GM12891 (cell line): ENCODE measurements around the gene CRYZL1.

ENCODE experiments used
- DNase-seq: peaks from one replicate; pipeline ENCODE4 v3.0.0; 2011; ENCODE audit warnings: low spot score; ENCODE audit not compliant: insufficient read length
- FAIRE-seq: peaks from 2 replicates; lab custom pipeline; 2011; peaks lifted over from hg19 to GRCh38; lab: Jason Lieb, UNC
- PAX5 ChIP-seq: IDR thresholded peaks from 2 replicates; pipeline ENCODE4 v1.6.1; 2011; ENCODE audit warnings: low read length, moderate library complexity, mild to moderate bottlenecking; ENCODE audit not compliant: insufficient read depth, severe bottlenecking
- POLR2A ChIP-seq: IDR thresholded peaks from 2 replicates; pipeline ENCODE4 v1.6.1; 2011; ENCODE audit warnings: low read depth, low read length, control low read depth
- POLR2AphosphoS5 ChIP-seq: IDR thresholded peaks from 2 replicates; pipeline ENCODE4 v1.6.1; 2011; ENCODE audit warnings: low read depth, low read length, control low read depth
- POU2F2 ChIP-seq: IDR thresholded peaks from 2 replicates; pipeline ENCODE4 v1.6.1; 2011; ENCODE audit warnings: low read depth, mild to moderate bottlenecking, control low read depth, low read length, moderate library complexity
- SPI1 ChIP-seq: IDR thresholded peaks from 2 replicates; pipeline ENCODE4 v1.6.1; 2011; ENCODE audit warnings: low read depth, low read length, control low read depth
- TAF1 ChIP-seq: IDR thresholded peaks from 2 replicates; pipeline ENCODE4 v1.6.1; 2011; ENCODE audit warnings: low read depth, low read length, control low read depth

The CRYZL1 gene

GRCh38 chr21:33662046-33662445, 20.5 kb upstream of the CRYZL1 start:
- DNase-seq (no peak), FAIRE-seq (no peak)
- TF ChIP-seq POU2F2 (no peak), SPI1 (no peak), TAF1 (no peak), POLR2AphosphoS5 (no peak), PAX5 (no peak), POLR2A (no peak)

DNA sequence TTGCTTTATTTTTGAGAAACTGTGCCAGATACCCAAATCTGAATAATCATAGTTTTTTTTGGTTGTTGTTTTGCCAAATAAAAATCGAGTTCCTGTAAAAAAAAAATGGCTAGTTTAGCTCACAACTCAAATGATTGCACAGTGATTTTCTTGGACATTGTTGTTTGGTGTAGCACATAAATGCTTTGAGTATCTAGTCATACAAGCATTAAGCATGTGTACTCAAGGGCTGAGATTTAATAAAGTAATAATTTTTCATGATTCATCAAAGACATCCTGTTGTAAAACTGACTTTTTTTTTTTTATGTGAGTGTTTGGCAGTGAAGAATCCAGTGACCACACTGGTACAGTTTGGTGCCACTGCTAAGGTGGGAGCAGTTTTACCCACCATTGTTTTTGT, 19.6 kb upstream of the CRYZL1 start:
- FAIRE-seq (no peak), DNase-seq (no peak)
- no peak for TF ChIP-seq POLR2AphosphoS5
- no peak for TF ChIP-seq POLR2A
- TF ChIP-seq SPI1: no peak
- TF ChIP-seq POU2F2: no peak
- no peak for TF ChIP-seq PAX5
- no peak for TF ChIP-seq TAF1

DNA sequence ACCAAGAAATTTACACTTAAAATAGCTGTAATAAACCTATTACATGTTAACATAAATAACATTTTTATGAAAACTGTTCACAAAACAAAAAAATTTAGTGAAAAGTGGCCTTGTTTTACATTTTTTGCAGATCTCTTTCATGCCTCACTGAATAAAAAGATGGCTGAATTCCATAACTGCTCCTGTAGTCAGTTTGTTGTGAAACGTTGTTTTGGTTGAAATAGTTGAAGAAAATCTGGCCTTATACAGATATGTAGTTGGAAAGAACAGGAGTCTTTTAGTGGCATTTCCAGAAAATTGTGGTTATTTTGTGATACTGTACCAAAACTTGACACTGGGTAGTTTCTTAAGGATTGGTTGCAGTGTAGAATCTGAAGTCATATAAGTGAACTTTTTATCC, 18.9 kb upstream of the CRYZL1 start:
- FAIRE-seq: no peak
- no peak for DNase-seq
- no peak for TF ChIP-seq TAF1
- TF ChIP-seq POLR2AphosphoS5: no peak
- no peak for TF ChIP-seq PAX5
- no peak for TF ChIP-seq POU2F2
- TF ChIP-seq POLR2A: no peak
- TF ChIP-seq SPI1: no peak

DNA sequence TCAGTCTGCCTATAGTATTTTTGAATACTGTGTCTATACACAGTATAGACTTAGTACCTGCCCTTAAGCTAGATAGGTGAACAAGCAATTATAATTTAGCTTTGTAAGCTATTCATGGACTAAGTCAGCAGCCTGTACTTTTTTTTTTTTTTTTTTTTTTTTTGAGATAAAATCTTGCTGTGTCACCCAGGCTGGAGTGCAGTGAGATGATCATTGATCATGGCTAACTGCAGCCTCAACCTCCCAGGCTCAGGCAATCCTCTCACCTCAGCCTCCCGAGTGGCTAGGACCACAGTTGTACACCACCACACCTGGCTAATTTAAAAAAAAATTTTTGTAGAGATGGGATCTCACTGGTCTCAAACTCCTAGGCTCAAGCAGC, 18.0 kb upstream of the CRYZL1 start:
- DNase-seq (no peak), FAIRE-seq (no peak)

DNA sequence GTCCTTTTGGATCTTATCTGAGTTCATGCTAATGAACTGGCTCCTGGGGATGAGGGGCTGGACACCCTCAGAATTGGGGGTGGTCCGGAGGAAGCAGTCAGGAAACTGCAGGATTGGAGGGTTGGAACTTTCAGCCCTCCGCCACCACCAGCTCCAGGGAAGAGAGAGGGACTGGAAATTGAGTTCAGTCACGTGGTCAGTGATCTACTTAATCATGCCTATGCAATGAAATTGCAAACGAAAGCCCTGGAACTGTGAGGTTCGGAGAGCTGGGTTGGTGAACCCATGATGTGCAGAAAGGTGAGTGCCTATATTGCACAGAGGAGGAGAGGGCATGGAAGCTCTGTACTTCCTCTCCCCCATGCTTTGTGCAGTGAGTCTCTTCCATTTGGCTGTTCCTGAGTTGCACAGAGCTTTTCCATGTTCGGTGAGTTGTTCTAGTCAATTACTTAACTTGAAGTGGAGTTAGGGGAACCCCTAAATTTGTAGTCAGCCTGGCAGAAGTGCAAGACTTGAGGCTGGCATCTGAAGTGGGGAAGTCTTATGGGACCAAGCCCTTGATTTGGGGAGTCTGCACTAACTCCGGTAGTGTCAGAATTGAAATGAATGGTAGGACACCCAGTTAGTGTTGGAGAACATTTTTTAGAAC, 17.5 kb upstream of the CRYZL1 start:
- TF ChIP-seq POLR2AphosphoS5 (no peak), TAF1 (no peak), PAX5 (no peak), POU2F2 (no peak), POLR2A (no peak), SPI1 (no peak)
- FAIRE-seq (no peak), DNase-seq (no peak)

More for the DNA sequence above, 18.0 kb upstream of the CRYZL1 start:
- TF ChIP-seq POLR2A: no peak
- TF ChIP-seq POU2F2: no peak
- TF ChIP-seq PAX5: no peak
- no peak for TF ChIP-seq TAF1
- TF ChIP-seq POLR2AphosphoS5: no peak
- TF ChIP-seq SPI1: no peak

- TF ChIP-seq POU2F2 (no peak), TAF1 (no peak), POLR2AphosphoS5 (no peak), PAX5 (no peak), POLR2A (no peak), SPI1 (no peak)
- no peak for FAIRE-seq
- DNase-seq: no peak
Observed at GRCh38 chr21:33657124-33657820, 15.7 kb upstream of the CRYZL1 start.

GRCh38 chr21:33655588-33656221, 14.2 kb upstream of the CRYZL1 start:
- FAIRE-seq: no peak
- TF ChIP-seq POLR2A (no peak), POLR2AphosphoS5 (no peak), TAF1 (no peak), SPI1 (no peak), POU2F2 (no peak), PAX5 (no peak)
- no peak for DNase-seq

DNA sequence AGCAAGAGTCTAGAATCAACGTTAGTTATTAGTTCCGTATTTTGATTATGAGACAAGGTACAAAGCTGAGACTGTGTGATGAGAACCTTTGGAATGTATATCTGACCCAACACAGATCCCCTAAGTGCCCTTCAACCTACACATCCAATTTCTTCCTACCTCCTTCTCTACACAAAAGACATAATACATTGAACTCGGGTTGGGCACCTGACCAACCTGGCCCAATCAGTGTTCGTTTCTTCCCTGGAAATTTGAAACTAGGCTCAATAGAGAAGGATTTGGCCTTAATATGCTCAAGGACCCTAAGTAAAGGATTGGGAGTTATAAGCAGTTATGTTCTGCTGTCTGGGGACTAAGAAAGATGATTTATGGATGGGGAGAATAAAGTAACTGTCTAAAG, 12.9 kb upstream of the CRYZL1 start:
- no peak for DNase-seq
- no peak for FAIRE-seq
- no peak for TF ChIP-seq SPI1
- TF ChIP-seq POLR2AphosphoS5: no peak
- TF ChIP-seq PAX5: no peak
- no peak for TF ChIP-seq TAF1
- no peak for TF ChIP-seq POU2F2
- no peak for TF ChIP-seq POLR2A

DNA sequence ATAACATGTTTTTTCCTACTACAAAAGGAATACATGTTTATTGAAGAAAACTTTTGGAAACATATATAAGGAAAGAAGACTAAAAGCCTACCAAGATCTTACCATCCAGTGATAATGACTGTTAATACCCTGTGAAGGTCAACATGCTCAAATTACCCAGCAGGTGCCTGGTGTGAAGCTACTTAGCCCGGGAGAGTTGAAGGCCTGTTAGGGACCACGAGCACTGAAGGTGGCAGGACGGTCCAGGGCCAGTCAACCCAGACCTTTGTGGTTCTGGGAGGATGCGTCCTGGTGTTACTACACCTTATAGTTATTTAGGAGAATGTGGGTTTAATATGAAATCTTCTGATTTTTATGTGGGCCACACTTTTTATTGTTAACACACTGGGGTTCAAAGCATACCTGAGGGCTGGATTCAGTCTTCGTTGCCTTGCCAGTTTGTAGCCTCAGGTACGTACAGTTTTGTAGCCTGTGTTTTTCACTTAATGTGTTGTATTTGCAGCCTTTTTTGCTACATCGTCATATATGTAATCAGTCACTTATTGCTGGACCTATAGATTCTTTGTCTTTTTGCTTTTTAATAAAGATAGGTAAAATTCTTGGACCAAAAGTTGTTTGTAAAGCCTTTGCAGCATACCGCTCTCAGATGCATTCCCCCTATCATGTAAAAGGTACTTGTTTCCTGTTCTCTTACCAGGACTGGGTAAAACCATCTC, 10.6 kb upstream of the CRYZL1 start:
- no peak for FAIRE-seq
- DNase-seq: no peak
- TF ChIP-seq TAF1: no peak
- TF ChIP-seq POLR2AphosphoS5: no peak
- no peak for TF ChIP-seq SPI1
- TF ChIP-seq POU2F2: no peak
- TF ChIP-seq PAX5: no peak
- TF ChIP-seq POLR2A: no peak
